GM19468 (cell line): ENCODE data around the gene THSD7A.
"Not testable (repeated sequence)": the region's sequence is repeated elsewhere in the genome, so short reads cannot be mapped to it uniquely, and the experiment has no call there.

Source experiments
- ATAC-seq: cut with Tn5 transposase; IDR thresholded peaks from one replicate; pipeline ENCODE4 v1.9.1; 2021; ENCODE audit warnings: mild to moderate bottlenecking, moderate library complexity, moderate number of reproducible peaks; ENCODE audit not compliant: unreplicated experiment; ENCODE audit errors: extremely low read depth

Gene THSD7A

GRCh38 chr7:11540271-11540761 lies 291.7 kb downstream of the THSD7A start:
- no peak for ATAC-seq

GRCh38 chr7:11539853-11540252 lies 292.1 kb downstream of the THSD7A start:
- no peak for ATAC-seq

DNA sequence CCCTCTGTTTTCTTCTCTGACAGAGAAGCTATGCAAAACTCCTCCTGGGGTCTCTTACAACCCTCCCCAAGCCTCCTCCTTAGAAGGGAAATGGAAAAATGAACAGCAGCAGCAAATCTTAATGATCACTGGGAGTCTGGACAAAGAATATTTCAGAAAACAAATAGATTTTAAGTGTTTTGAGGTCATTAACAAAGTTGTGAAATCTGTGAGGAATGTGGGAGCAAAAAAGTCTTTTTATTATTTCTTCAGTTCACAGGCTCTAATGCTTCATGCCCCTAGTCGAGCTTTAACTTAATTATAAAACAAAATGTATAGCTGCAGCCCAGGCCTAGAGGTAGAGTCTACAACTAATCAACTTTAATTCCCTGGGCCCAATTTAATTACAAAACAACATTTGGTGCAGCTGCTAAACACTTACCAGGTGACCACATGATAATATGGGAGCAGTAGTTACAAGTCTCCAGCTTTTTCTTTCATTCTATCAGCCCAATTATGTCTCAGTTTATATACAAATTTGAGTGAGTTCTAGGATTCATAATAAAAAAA lies 293.2 kb downstream of the THSD7A start:
- ATAC-seq, result no peak

DNA sequence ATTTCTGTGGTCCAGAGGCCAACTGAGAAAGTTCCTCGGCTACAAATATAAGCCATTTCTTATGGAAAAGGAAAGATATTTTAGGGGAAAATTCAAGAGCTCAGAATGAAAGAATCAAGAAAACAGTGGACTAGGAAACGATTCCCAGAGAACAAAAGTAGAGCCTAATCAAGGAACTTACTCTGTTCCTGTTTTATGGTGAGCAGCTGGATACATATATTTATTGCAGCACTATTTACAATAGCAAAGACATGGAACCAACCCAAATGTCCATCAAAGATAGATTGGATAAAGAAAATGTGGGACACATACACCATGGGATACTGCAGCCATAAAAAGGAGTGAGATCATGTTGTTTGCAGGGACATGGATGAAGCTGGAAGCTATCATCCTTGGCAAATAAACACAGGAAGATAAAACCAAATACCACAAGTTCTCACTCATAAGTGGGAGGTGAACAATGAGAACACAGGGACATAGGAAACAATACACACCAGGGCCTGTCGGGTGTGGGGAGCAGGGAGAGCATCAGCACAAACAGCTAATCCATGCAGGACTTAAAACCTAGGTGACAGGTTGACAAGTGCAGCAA lies 298.7 kb downstream of the THSD7A start:
- ATAC-seq, result no peak

DNA sequence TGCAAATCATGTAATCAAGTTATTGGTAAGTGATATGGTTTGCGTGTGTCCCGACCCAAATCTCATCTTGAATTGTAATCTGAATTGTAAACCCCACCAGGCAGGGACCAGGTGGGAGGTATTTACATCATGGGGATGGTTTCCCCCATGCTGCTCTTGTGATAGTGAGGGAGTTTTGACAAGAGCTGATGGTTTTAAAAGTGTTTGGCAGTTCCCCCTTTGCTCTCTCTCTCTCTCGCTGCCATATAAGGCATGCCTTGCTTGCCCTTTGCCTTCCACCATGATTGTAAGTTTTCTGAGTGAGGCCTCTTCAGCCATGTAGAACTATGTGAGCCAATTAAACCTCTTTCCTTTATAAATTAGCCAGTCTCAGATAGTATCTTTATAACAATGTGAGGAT lies 302.6 kb downstream of the THSD7A start:
- ATAC-seq, result no peak

DNA sequence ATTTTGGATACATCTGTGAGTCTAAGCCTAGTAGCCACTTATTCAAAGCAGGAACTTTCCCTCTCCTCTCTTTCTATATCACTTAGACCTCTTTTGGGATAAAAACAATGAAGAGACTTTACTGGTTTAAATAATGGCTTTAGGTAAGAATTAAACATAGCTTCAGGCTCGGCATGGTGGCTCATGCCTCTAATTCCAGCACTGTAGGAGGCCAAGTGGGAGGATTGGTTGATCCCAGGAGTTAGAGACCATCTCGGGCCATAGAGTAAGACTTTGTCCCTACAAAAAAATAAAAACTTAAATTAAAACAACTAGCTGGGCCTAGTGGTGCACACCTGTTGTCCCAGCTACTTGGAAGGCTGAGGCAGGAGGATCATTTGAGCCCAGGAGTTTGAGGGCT lies 304.3 kb downstream of the THSD7A start:
- ATAC-seq, result no peak

DNA sequence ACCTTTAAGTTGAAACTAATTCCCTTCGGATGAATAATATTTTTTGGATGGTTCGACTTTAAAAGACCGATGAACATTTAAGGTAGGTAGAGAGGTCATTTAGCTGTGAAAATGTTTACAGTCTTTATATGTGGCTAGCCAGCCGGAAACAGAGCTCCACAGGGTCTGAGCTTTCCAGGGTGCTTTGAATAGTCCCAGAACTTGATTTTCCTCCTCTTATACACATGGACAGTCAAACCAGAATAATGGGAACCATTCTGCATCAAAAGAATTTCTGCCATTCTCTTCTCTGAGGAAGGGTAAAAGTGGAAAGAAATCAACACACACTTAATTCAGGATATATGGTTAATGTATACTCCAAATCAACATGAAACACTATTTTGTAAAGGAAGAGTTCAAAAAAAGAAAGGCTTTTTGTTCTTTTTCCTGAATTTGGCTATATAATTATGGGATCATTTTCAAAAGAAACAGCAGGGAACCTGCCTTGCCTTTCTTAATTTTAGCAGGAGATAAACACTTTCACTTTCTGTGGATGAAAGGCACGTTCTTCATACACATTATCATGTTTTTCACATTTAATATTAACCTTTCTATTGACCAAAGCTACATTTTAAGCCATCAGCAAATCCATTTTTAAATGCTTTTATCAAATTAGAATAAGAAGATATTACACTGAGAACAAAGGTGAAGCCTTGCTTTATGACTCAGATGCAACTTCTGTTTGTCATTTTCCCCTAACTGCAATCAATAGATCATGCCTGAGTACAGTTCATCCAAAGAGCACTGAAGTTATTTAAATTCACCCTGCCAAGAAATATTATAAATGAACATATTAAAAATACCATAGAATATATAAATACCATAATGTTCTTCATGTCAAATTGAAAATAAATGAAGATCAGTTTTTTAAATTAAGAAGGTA lies 307.3 kb downstream of the THSD7A start:
- ATAC-seq, result no peak

DNA sequence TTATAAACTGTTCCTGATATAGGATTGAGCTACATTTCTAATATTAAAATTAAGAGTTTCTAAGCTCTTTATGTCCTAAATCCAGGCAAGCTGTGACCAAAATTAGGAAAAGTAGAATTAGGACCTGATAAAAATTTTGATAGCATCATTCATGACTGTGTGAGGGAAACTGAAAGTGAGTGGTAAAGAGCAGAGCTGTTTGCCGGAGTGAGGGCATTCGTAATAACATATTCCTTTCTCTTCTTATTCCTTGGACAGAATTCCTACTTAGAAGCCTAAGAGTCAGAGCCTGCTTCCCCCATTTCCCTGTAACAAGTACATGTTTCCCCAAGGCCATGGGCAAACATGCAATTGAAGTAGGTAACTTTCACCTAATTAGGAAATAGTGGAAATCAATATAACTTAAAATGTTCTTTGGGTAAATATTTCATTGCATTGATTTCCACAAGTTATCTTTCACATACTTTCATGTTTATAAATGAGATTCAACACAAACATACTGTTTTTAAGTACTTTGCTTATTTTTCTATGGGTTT lies 310.0 kb downstream of the THSD7A start:
- ATAC-seq, result not testable (repeated sequence)

GRCh38 chr7:11517853-11518252 lies 314.1 kb downstream of the THSD7A start:
- no peak for ATAC-seq

DNA sequence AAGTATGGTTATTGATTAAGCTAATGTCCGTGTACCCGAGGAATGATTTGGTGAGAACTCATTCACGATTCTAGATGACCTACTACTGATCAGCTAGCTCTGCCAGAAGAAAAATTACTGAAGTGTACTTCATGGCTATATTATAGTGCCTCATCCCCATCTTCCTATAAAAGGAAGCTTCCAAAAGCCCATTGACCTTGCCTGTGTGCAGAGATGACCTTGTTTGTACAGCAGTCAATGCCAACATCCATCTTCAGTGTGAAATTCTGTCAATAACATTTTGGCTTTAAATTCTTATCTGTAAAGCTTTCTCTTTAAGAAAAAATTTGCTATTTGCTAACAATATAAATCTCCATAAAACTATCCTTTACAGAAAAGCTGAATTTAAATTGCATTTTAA lies 315.7 kb downstream of the THSD7A start:
- ATAC-seq, result no peak

- no peak for ATAC-seq
Measured at GRCh38 chr7:11513460-11513859, 318.5 kb downstream of the THSD7A start.

DNA sequence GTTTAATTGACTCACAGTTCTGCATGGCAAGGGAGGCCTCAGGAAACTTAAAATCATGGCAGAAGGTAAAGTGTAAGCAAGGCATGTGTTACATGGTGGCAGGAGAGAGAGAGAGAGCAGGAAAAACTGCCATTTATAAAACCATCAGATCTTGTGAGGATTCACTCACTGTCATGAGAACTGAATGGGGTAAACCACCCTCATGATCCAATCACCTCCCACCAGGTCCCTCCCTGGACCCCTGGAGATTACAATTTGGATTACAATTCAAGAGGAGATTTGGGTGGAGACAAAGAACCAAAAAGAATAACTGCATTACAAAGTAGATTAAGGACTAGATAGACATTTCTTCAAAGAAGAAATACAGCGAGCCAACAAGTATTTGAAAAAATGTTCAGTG lies 324.1 kb downstream of the THSD7A start:
- no peak for ATAC-seq

DNA sequence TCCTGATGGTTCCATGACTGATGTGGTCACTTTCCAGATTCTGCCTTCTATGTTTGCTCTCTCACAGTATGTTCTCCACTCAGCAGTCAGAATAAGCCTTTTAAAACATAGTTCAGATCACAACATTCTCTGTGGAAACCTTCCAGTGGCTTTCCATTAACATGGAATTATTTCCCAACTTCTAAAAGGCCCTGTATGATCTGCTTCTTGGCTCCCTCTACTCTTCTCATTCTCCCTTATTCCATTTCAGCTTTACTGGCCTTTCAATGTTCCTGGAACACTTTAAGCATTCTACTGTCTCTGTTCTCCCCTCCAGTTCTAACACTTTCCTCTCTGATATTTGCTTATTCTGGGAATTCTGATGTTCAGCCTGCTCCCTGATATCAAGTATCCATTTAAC lies 325.6 kb downstream of the THSD7A start:
- no peak for ATAC-seq

DNA sequence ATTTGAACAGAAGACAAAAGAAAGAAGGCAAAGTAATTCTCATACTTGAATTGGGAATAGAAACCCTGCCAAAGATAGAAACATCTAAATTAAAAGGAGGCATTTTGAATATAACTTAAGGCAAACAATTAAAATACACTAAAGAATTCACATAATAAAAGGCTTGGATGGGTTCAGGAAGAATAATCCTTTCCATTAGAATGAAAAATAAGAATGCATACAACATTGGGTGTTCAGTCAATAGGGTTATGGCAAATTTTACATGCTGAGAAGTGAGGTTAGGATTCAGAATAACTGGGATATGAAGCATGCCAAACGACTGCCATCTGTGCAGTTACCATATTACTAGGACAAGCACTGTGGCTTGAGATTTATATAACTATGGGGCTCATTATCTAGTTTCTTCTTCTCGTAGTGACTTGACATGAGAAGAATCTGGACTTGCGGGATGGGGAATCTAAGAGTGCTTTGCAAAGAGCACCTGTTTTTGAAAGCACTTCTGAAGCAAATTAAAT lies 326.5 kb downstream of the THSD7A start:
- no peak for ATAC-seq

DNA sequence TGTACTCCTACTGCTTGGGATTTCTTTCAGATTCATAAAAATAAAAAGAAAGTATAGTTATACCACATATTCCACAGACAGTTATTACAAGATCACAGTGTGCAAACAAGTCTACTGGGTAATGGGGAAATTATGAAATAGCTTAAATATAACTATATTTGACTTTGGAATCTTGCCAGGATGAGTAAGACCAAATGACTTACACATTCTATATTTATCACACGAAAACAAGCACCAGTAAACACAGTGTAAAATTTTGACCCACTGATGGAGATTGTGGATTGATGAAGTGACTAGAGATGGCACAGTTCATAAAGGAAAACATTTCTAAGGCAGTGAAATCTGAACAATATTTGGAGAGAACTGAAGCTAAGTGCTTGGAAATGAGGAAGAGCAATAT lies 339.7 kb downstream of the THSD7A start:
- no peak for ATAC-seq

- no peak for ATAC-seq
Measured at GRCh38 chr7:11491811-11492210, 340.2 kb downstream of the THSD7A start.

DNA sequence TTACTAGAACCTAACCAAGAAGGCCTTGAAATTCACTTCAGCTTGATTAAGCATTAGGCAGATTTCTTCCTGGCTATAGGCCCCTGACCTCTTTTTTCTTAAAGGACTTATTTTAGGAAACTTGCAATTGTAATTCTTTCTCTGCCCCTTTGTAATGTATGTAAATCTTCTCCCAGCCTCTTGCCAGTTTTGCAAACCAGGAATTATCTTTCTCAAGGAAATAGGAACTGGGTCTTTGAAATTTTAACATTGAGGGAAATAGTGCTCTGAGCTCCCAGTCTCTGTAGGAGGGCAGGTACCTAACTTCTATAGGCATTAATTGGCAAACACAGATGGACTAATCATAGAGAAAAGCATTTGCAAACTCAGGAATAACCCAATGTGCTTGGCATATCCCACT lies 342.7 kb downstream of the THSD7A start:
- ATAC-seq, result no peak

- ATAC-seq, result no peak
Measured at GRCh38 chr7:11486271-11486670, 345.7 kb downstream of the THSD7A start.

- ATAC-seq, result no peak
Measured at GRCh38 chr7:11485636-11486035, 346.4 kb downstream of the THSD7A start.

DNA sequence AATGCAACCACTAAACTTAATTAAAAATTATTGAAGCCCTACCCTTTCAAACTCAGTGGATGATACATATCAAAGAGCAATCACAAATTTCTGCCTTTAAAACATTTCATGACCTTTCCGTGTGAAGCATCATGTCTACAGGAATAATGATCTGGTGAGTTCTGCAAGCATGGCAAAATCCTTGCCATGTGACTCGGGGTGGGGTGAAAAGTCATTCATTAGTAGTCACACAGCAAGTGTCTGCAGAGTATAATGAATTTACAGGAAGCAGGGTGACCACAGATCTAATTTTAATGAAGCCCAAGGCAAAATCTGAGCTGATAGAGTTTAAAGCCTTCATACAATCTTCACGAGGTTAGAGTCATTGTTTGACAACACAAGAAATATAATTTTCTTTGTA lies 351.9 kb downstream of the THSD7A start:
- no peak for ATAC-seq

DNA sequence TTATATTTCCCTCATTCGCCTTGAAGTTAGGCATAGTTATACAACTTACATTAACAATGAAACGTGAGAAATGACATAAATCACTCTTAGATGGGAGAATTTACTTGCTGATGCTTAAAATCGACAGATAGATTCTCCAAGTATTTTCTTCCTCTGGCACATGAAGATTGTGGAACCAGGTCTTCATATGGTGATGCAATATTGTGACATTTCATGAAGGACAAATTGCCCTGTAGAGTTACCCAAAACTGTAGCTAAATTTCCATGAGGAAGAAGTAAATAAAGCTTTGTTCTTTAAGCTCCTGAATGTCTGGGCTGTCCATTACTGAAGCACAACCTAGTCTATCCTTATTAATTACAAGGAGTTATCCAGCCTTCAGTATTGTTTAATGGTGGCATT lies 353.1 kb downstream of the THSD7A start:
- no peak for ATAC-seq
